ENCODE data around the gene TNIP2.
"Not testable (repeated sequence)": the region's sequence is repeated elsewhere in the genome, so short reads cannot be mapped to it uniquely, and the experiment has no call there.

TNIP2 gene

GRCh38 chr4:2743518-2744445 is 12.4 kb downstream of the TNIP2 start:
- no peak for DNase-seq

- DNase-seq: no peak
Measured at GRCh38 chr4:2742823-2743517, 13.2 kb downstream of the TNIP2 start.

GRCh38 chr4:2742081-2742822 is 13.9 kb downstream of the TNIP2 start:
- no peak for DNase-seq

GRCh38 chr4:2741626-2742025 is 14.5 kb downstream of the TNIP2 start:
- no peak for DNase-seq

- DNase-seq: not testable (repeated sequence)
Measured at GRCh38 chr4:2738296-2738695, 17.8 kb downstream of the TNIP2 start.

GRCh38 chr4:2735869-2736268 is 20.3 kb downstream of the TNIP2 start:
- no peak for DNase-seq

GRCh38 chr4:2734612-2735011 is 21.5 kb downstream of the TNIP2 start:
- no peak for DNase-seq

- DNase-seq: no peak
Measured at GRCh38 chr4:2733844-2734574, 22.1 kb downstream of the TNIP2 start.

- DNase-seq: no peak
Measured at GRCh38 chr4:2733001-2733843, 22.9 kb downstream of the TNIP2 start.

GRCh38 chr4:2732526-2732925 is 23.6 kb downstream of the TNIP2 start:
- DNase-seq: no peak

- no peak for DNase-seq
Measured at GRCh38 chr4:2731907-2732317, 24.2 kb downstream of the TNIP2 start.

- DNase-seq: no peak
Measured at GRCh38 chr4:2729533-2729875, 26.6 kb downstream of the TNIP2 start.

GRCh38 chr4:2728806-2729532 is 27.2 kb downstream of the TNIP2 start:
- no peak for DNase-seq

- DNase-seq: no peak
Measured at GRCh38 chr4:2728221-2728620, 27.9 kb downstream of the TNIP2 start.

- not testable (repeated sequence) for DNase-seq
Measured at GRCh38 chr4:2726881-2727280, 29.3 kb downstream of the TNIP2 start.

GRCh38 chr4:2725380-2725779 is 30.8 kb downstream of the TNIP2 start:
- DNase-seq: no peak

GRCh38 chr4:2723751-2724150 is 32.4 kb downstream of the TNIP2 start:
- DNase-seq: no peak

GRCh38 chr4:2722033-2722432 is 34.1 kb downstream of the TNIP2 start:
- DNase-seq: no peak

- DNase-seq: no peak
Measured at GRCh38 chr4:2721586-2721985, 34.5 kb downstream of the TNIP2 start.

GRCh38 chr4:2716236-2716635 is 39.9 kb downstream of the TNIP2 start:
- no peak for DNase-seq

- DNase-seq: no peak
Measured at GRCh38 chr4:2715426-2715825, 40.7 kb downstream of the TNIP2 start.

Measured in NCI-H524 treated with DMSO at 0.1 percent for 48 hours (cell line).